NCI-H2227 (cell line): ENCODE measurements around the gene FOXO3.

Source experiments
- DNase-seq: peaks from one replicate; lab custom pipeline; 2025; ENCODE audit not compliant: unreplicated experiment; lab: John Stamatoyannopoulos, UW

FOXO3 gene

DNA sequence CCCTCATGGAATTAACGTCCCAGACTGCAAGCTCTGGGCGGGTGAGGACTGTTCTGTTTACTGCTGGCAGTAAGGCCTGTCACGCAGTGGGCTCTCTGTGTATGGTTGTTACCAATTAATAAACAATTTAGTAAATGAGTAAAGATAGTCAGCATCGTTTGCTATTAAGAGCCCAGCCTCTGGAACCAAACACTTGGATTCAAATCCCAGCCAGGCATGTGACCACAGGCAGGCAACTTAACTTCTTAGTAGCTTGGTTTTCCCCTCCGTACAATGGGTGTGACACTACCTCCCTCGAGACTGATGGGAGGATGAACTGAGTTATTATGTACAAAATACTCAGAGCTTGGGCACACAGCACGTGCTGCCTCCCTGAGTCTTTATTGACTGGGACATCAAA is 149.8 kb downstream of the FOXO3 start:
- no peak for DNase-seq

DNA sequence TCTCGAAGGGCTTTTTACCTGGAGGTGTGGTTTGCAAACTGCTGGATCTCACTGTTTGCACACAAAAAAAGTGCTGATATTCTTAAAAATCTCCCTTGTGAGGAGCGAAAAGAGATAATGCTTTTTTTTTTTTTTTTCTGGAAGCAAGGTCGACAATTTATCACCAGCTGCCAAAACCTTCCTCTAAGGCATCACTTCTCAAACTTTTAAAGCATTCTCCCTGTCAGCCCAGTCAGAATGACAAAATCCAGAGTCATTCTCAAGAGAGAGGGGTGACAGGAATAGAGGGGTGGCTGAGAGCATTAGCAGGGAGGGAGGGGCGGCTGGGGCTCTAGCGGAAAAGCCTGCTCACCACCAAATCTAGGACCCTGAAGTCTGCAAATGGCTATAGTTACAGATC is 150.4 kb downstream of the FOXO3 start:
- no peak for DNase-seq

DNA sequence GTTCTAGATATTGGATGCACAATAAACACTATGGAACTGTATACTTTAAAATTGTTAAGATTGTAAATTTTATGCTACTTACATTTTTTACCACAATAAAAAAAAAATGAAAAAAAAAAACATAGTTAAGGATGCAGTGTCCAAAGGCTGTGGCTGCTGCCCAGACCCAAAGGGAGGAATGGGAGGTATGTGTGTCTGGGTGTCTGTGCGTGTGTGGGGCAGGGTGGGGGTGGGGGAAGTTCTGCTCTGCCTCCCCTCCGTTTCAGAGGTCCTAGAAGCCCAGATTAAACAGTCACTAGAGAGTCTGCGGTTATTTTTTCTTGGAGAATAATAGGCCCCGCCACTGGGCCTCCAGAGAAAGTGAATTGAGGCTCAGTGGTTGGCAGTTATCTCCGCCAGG is 151.1 kb downstream of the FOXO3 start:
- no peak for DNase-seq

GRCh38 chr6:108712946-108713345 is 152.2 kb downstream of the FOXO3 start:
- no peak for DNase-seq

DNA sequence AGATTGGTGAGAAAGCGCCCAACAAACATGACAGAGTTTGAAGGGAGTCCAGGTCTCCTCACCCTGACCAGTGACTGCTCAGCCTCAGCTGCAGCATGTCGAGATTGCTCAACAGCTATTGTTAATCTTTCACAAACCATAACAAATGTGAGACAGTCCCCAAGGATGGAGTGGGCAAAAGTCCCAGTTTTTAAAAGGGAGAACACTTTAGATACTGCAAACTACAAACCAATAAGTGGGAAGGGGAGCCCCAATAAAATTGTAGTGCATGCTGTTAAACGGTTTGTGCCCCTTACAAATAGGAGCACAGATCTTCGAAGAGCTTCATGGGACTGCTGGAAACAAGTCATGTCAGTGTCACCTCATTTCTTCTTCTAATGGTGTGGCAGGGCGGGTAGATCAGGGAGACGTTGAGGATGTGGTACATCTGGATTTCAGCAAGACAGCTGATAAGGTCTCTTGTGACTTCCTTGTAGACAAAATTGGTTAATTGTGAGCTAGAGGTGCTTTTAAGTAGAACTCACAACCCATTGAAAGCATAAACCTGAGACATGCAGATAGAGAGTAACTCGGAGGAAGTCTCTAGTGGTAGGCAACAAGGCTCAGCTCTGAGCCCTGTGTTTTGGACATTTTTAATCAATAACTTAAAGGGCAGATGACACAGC is 153.5 kb downstream of the FOXO3 start:
- DNase-seq = no peak

GRCh38 chr6:108714766-108715414 is 154.2 kb downstream of the FOXO3 start:
- DNase-seq = no peak

DNA sequence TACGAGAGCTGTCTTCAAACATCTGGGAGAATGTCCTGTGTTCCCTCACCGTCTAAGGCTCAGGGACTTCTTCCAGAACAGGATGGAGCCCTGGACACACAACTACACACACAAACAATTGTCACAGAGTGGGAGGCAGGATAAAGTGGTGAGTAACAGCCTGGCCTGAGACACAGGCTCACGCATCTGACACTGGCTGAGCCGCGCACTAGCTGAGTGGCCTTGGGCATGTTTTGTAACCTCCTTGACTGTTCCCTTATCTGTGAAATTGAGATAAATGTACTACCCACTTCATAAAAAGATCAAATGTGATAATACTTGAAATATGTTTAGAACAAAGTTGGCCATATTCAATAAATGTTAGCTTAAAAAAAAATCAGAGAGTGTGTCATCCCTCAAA is 155.1 kb downstream of the FOXO3 start:
- no peak for DNase-seq

DNA sequence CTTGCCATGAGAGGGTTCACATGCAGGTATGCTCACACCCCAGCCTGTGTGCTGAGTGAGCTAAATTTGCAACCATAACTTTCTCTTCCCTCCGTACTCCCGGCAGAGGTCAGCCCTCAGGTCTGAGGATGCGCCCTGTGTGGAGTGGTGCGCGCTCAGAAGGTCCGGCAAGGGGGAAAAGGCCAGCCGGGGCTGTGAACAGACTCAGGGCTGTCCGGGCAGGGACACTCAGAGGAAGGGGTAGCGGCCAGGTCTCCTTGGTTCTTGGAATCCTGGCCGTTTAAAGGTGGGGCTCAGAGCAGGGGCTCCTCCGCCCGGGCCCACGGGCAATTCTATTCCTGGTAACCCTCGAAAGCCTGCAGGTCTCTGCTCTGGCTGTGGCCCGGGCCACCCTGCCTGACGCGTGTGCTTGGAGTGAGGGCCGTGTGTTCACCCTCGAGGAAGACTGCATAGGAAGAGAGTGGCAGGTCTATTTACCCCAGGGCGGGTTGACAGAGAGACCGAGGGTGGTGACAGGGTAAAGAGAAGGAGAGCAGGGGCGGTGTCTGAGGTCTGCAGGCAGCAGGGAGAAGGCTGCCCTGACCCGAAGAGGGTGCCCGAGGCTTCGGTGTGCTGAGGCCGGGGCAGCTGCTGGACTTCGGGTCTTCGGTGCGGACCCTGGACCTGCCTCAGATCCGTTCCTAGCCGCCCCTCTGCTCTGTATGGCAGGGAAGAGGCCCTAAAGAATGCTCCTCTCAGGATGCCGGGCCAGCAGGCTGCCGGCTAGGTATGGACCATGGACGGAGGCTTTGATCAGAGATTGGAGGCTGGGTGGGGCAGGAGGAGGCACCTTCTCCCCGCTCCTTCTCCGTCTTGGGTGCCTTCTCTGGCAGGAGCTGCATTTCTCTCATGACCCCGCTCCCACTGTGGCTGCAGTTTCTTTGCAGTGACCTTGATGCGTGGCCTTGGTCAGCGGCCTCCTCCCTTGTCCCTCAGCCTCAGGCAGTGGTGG is 156.4 kb downstream of the FOXO3 start:
- no peak for DNase-seq

DNA sequence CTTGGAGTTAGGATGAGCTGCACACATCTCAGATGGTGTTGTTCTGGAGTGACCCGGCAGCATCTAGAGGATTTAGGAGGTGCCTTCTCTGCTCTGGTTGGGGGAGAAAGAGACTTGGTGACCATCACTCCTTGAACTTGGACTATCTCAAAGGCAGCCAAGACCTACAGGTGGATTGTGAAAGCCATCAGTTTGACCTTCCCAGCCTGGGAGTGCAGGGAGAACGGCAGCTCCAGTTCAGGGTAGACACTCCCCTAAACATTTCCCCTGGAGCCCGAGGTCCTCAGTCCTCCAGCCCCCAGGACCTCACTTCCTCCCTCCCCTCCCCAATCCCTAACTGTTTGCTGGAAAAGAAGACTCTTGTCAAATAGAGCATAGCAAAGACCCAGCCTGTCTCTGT is 158.8 kb downstream of the FOXO3 start:
- no peak for DNase-seq

DNA sequence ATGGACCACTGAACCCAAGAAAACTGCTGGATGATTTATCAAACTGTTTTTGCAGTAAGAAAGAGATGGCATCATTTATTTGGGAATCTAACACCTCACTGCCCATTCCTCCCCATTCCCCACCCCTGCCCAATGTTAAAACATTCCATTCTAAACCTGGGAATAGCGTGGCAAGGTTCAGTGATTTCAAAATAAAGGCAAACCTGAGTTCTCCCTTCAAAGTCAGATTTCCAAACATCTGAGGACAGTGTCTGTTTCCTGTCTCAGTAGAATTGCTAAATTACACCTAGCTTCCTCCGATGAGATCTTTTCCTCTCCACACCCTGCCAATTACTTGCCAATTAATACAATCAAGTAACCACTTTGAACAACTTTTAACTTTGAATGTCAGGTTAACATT is 160.1 kb downstream of the FOXO3 start:
- no peak for DNase-seq

DNA sequence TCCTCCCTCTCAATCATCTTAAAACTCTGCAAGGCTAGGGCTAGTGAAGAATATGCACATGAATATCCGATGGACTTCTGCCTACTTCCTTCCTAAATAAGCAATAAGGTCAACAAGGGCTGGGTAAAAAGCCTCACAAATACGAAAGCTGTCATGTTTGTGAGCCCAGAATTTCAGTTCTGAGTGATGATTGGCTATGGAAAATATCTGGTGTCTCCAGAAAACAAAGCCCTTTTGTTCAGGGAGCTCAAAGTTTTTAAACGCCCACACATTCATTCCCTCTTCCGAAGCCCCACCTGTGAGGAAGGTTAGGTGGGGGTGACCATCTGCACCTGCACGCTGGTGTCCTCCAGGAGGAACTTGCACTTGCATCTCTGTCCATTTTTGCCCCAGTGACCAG is 160.6 kb downstream of the FOXO3 start:
- no peak for DNase-seq

- DNase-seq = no peak
Measured at GRCh38 chr6:108723594-108723993, 162.9 kb downstream of the FOXO3 start.

- no peak for DNase-seq
Measured at GRCh38 chr6:108726726-108727339, 166.1 kb downstream of the FOXO3 start.

GRCh38 chr6:108727966-108728730 is 167.4 kb downstream of the FOXO3 start:
- no peak for DNase-seq

DNA sequence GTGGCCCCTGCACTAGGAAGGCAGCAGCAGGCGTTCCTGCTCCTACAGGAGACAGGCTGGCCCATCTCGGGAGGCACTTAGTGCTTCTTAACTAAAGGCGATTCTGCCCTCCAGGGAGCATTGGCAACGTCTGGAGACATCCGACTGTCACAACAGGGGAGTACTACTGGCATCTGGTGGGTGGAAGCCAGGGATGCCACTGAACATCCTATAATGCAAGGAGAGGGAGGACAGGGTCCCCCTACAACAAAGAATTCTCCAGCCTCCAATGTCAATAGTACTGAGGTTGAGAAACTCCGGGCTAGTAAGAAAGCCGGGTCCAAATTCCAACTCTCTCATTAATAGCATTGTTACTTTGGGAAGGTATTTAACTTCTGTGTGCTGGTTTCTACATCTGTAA is 168.1 kb downstream of the FOXO3 start:
- no peak for DNase-seq

GRCh38 chr6:108730635-108731515 is 170.2 kb downstream of the FOXO3 start:
- DNase-seq = peak; percentile 8

DNA sequence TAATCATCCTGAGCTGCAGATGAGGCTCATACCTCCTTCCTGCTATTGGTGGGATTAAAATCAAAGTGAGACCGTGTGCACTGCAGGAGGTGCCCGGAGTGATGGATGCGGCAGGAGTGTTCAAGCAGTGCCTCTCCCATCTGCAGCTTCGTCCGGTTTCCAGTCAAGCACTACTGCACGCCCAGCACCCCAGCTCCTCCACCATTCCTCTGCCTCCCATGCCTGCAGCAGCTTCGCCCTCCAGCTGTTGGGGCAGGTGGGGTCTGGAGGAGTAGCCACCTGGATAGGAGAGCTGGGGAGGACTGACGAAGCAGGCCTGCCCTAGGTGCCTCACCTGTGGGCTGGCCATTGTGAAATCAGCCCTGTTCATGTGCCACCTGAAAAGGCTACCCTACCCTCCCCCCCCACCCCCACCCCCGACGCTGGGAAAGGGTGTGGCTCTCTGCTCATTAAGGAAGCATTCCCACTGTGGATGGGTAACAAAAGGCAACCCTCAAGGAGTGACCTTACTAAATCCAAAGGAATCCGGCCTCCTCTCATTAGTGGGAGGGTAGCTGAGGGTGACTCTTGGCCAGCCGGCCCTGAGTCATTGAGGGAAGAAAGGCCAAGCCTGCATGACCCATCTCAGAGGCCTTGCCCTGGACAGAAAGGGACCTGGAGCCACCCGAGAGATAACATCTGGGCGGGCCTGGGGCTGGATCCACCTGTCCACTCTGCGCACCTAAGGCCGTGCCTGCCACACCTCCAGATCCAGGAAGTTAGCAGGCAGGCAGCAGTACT is 171.6 kb downstream of the FOXO3 start:
- DNase-seq = no peak

- DNase-seq = no peak
Measured at GRCh38 chr6:108733051-108733450, 172.3 kb downstream of the FOXO3 start.

GRCh38 chr6:108733706-108734265 is 173.1 kb downstream of the FOXO3 start:
- no peak for DNase-seq
